Measurements from ENCODE around the gene PPM1N. TPM values are rescaled to one million over a fixed set of nuclear protein-coding genes. Genes with fewer than 3 reads are reported as not detected.

PPM1N gene
- total RNA-seq, 1 donor from 2014 or later: 0.62 TPM

DNA sequence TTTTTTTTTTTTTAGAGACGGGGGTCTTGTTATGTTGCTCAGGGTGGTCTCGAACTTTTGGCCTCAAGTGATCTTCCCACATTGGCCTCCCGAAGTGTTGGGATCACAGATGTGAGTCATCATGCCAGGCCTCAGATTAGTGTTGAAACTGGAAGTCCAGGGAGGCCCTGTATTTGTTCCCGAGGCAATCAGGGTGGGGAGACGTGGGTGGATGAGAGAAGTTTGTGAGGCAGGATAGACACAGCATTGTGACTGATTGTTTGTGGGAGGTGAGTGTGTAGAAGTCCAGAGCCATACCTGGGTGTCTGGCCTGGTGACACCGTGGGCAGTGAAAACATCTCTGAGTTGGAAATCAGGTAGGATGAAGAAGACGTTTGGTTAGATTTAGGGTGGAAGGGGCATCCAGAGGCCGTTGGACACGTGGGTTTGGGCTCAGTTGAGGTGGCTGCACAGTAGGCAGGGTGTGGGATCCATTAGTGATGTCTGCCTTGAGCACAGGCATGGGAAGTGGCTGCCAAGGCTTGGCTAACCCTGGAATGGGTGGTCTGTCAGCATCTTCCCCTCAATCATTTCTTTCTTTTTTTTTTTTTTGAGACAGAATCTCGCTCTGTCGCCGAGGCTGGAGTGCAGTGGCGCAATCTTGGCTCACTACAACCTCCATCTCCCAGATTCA, 13.8 kb upstream of the PPM1N start:
- DNase-seq (ENCODE audit: extremely low spot score, unreplicated experiment): no peak
- H3K36me3 Mint-ChIP-seq (ENCODE audit: unreplicated experiment): no peaks in the 10 kb centered on the region
- H3K27me3 Mint-ChIP-seq (ENCODE audit: unreplicated experiment): no peaks in the 10 kb centered on the region
- peaks cover 5% of the 10 kb centered on the region for H3K4me1 Mint-ChIP-seq (ENCODE audit: unreplicated experiment)
- TF ChIP-seq CTCF (IDR thresholded peaks at IDR 0.05): no peak
- H3K9me3 Mint-ChIP-seq (ENCODE audit: unreplicated experiment): no peaks in the 10 kb centered on the region
- no peak overlapping the region for H3K27ac Mint-ChIP-seq (ENCODE audit: unreplicated experiment)
- H3K4me3 Mint-ChIP-seq (ENCODE audit: unreplicated experiment): no peak overlapping the region

DNA sequence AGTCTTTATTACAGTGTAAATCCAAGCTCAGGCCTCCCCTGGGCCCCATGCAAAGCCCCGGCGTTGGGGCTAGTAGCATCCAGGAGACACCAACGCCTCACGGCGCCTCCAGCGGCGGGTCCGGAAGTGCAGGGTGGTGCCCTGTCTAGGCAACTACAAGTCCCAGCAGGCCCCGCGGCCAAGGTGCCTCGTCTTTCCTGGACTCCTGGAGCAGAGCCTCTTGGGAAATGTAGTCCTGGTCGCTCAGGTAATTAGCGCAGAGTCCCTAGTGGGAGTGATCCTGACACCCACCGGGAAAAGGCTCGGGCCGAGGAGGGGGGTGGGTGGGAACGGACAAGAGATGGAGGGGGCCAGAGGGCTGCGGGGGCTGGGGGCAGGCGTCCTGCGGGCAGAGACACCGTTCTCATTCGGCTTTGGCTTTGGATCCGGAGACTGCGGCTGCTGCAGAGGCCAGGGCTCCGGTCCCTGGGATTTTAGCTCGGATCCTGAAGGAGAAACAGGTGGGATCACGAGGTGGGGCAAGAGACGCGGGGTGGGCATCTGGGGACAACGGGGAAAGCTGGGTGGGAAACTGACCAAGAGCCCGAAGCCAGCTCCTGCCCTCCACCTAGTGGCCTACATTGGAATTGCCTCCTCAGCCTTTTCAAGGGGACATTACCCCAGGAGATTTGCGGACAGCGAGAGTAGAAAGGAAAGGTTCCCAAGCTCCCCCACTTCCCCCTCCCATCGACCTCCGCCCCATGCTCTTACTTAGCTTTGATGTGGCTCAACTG, 12.8 kb upstream of the PPM1N start:
- Mint-ChIP-seq H3K27me3 (ENCODE audit: unreplicated experiment) (no peaks in the 10 kb centered on the region), H3K9me3 (ENCODE audit: unreplicated experiment) (no peaks in the 10 kb centered on the region), H3K4me1 (ENCODE audit: unreplicated experiment) (peaks cover 5% of the 10 kb centered on the region), H3K27ac (ENCODE audit: unreplicated experiment) (peak overlapping the region; percentile 96), H3K4me3 (ENCODE audit: unreplicated experiment) (peak overlapping the region; percentile 92), H3K36me3 (ENCODE audit: unreplicated experiment) (no peaks in the 10 kb centered on the region)
- DNase-seq (ENCODE audit: extremely low spot score, unreplicated experiment): peak; percentile 99
- TF ChIP-seq CTCF (IDR thresholded peaks at IDR 0.05): peak; percentile 70

GRCh38 chr19:45488708-45489107, 9.5 kb upstream of the PPM1N start:
- no peak for DNase-seq (ENCODE audit: extremely low spot score, unreplicated experiment)
- Mint-ChIP-seq H3K4me1 (ENCODE audit: unreplicated experiment) (peaks cover 15% of the 10 kb centered on the region), H3K36me3 (ENCODE audit: unreplicated experiment) (no peaks in the 10 kb centered on the region), H3K4me3 (ENCODE audit: unreplicated experiment) (no peak overlapping the region), H3K9me3 (ENCODE audit: unreplicated experiment) (no peaks in the 10 kb centered on the region), H3K27me3 (ENCODE audit: unreplicated experiment) (no peaks in the 10 kb centered on the region), H3K27ac (ENCODE audit: unreplicated experiment) (no peak overlapping the region)
- TF ChIP-seq CTCF (IDR thresholded peaks at IDR 0.05): no peak

- no peak for DNase-seq (ENCODE audit: extremely low spot score, unreplicated experiment)
- Mint-ChIP-seq H3K4me3 (ENCODE audit: unreplicated experiment) (no peak overlapping the region), H3K9me3 (ENCODE audit: unreplicated experiment) (no peaks in the 10 kb centered on the region), H3K4me1 (ENCODE audit: unreplicated experiment) (peaks cover 13% of the 10 kb centered on the region), H3K27ac (ENCODE audit: unreplicated experiment) (no peak overlapping the region), H3K27me3 (ENCODE audit: unreplicated experiment) (no peaks in the 10 kb centered on the region), H3K36me3 (ENCODE audit: unreplicated experiment) (no peaks in the 10 kb centered on the region)
- TF ChIP-seq CTCF (IDR thresholded peaks at IDR 0.05): no peak
Measured at GRCh38 chr19:45489216-45489855, 8.9 kb upstream of the PPM1N start.

DNA sequence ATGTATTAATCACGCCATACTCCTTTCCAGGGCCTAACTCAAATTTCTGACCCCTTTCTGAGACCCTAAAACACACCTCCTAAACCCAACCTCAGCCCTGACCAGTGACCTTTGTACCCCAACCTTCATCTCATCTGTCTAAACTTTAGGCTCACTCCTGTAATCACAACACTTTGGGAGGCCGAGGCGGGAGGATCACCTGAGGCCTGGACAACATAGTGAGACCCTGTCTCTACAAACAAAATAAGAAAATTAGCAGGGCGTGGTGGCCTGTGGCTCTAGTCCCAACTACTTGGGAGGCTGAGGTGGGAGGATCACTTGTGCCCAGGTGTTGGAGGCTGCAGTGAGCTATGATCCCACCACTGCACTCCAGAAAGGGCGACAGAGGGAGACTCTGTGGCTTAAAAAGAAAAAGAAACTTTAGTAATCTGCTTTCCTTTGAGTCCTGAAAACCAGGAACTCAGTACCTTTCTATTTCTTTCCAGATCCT, 6.1 kb upstream of the PPM1N start:
- Mint-ChIP-seq H3K27ac (ENCODE audit: unreplicated experiment) (peak overlapping the region; percentile 52), H3K36me3 (ENCODE audit: unreplicated experiment) (no peaks in the 10 kb centered on the region), H3K9me3 (ENCODE audit: unreplicated experiment) (no peaks in the 10 kb centered on the region), H3K4me3 (ENCODE audit: unreplicated experiment) (peak overlapping the region; percentile 59), H3K27me3 (ENCODE audit: unreplicated experiment) (peaks cover 4% of the 10 kb centered on the region), H3K4me1 (ENCODE audit: unreplicated experiment) (peaks cover 12% of the 10 kb centered on the region)
- TF ChIP-seq CTCF (IDR thresholded peaks at IDR 0.05): no peak
- DNase-seq (ENCODE audit: extremely low spot score, unreplicated experiment): no peak

All from osteocyte (in vitro differentiated cells).